Esophagus squamous epithelium (tissue), 4 donors: ENCODE measurements around the gene YKT6.

Experiments used
- POLR2A ChIP-seq, 4 donors: fragments of 450-650 bp; IDR thresholded peaks; one replicate each; pipeline ENCODE4 v1.6.1; 2017; ENCODE audit warnings: antibody characterized with exemption in 4 of 4, mild to moderate bottlenecking in 4 of 4, moderate library complexity in 3 of 4
- TF ChIP-seq, protein P1 (sequence below), 6 experiments: fragments of 450-650 bp in 4 of 6; fragments of 200-600 bp in 2 of 6; sonication (generic) in 2 of 6; IDR thresholded peaks; one replicate each; pipeline ENCODE4 v1.5.1; 2016 to 2019; ENCODE audit warnings: antibody characterized with exemption in 6 of 6, mild to moderate bottlenecking in 4 of 6, moderate library complexity in 4 of 6

DNA sequence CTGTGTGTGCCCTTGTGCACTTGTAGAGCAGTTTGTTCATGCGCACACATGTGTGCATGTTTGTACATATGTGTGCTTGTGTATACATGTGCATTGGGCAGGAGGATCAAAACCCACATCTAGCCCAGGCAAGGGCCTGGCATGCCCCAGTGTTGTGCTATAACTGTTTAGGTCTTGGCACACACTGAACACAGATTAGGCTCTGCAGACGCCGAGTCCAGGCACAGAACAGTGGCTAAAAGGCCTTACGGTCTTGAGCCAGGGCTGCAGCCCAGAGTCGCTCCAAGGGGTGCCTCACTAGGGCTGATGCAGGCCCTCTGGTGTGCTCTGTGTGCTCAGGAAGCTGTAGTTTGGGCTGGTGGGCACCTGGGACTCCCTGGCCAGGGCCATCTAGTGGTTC, 55.7 kb downstream of the YKT6 start:
- TF ChIP-seq, protein P1, sequence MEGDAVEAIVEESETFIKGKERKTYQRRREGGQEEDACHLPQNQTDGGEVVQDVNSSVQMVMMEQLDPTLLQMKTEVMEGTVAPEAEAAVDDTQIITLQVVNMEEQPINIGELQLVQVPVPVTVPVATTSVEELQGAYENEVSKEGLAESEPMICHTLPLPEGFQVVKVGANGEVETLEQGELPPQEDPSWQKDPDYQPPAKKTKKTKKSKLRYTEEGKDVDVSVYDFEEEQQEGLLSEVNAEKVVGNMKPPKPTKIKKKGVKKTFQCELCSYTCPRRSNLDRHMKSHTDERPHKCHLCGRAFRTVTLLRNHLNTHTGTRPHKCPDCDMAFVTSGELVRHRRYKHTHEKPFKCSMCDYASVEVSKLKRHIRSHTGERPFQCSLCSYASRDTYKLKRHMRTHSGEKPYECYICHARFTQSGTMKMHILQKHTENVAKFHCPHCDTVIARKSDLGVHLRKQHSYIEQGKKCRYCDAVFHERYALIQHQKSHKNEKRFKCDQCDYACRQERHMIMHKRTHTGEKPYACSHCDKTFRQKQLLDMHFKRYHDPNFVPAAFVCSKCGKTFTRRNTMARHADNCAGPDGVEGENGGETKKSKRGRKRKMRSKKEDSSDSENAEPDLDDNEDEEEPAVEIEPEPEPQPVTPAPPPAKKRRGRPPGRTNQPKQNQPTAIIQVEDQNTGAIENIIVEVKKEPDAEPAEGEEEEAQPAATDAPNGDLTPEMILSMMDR (IDR thresholded peaks at IDR 0.05), result no peak
- no peak for TF ChIP-seq POLR2A (IDR thresholded peaks at IDR 0.05)
